Fibroblast of mammary gland (primary cell): ENCODE results near the gene TMEM59.
"Not testable (repeated sequence)": the region's sequence is repeated elsewhere in the genome, so short reads cannot be mapped to it uniquely, and the experiment has no call there.

Experiments
- DNase-seq: peaks from one replicate; pipeline ENCODE4 v3.0.0-alpha.2; 2010; ENCODE audit warnings: low read depth
- H3K4me3 ChIP-seq: 2 replicates; pipeline ENCODE4 v1.5.1; 2011; ENCODE audit warnings: low read depth, mild to moderate bottlenecking, low read length, moderate library complexity; ENCODE audit not compliant: control insufficient read depth
- CTCF ChIP-seq: conservative IDR thresholded peaks from 2 replicates; pipeline ENCODE4 v1.5.1; 2011; ENCODE audit warnings: low read depth, low read length, inconsistent platforms; ENCODE audit not compliant: control insufficient read depth, insufficient read depth

The TMEM59 gene

DNA sequence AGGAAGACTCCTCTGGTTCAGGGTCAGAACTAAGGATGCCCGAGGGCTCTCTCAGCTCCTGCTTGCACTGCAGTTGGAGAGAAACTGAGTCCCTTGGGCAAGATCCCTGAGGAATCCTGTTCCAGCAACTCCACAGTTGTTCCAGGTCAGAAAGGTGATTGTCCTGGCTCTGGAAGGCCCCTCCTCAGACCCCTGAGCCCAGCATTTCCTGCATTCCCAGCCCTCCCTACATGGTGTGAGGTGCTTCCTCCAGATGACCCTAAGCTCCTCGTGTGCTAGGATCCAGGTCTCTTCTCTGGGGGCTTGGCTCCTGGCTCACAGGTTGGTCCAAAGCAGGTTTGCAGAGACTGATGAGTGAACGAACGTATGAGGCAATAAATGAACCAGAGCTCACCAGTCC, 46.5 kb downstream of the TMEM59 start:
- H3K4me3 ChIP-seq: no peak overlapping the region
- no peak for DNase-seq
- TF ChIP-seq CTCF: no peak

GRCh38 chr1:54004481-54005049, 48.4 kb downstream of the TMEM59 start:
- DNase-seq: no peak
- TF ChIP-seq CTCF: no peak
- no peak overlapping the region for H3K4me3 ChIP-seq

DNA sequence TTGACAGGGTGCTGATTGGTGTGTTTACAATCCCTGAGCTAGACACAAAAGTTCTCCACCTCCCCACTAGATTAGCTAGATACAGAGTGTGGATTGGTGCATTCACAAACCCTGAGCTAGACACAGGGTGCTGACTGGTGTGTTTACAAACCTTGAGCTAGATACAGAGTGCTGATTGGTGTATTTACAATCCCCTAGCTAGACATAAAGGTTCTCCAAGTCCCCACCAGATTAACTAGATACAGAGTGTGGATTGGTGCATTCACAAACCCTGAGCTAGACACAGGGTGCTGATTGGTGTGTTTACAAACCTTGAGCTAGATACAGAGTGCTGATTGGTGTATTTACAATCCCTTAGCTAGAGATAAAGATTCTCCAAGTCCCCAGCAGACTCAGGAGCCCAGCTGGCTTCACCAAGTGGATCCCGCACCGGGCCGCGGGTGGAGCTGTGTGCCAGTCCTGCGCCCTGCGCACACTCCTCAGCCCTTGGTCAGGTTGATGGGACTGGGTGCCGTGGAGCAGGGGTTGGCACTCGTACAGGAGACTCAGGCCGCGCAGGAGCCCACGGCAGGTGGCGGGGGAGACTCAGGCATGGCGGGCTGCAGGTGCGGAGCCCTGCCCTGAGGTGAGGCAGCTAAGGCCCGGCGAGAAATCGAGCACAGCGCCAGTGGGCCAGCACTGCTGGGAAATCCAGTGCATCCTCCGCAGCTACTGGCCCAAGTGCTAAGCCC, 49.1 kb downstream of the TMEM59 start:
- H3K4me3 ChIP-seq, DNase-seq: not testable (repeated sequence)

DNA sequence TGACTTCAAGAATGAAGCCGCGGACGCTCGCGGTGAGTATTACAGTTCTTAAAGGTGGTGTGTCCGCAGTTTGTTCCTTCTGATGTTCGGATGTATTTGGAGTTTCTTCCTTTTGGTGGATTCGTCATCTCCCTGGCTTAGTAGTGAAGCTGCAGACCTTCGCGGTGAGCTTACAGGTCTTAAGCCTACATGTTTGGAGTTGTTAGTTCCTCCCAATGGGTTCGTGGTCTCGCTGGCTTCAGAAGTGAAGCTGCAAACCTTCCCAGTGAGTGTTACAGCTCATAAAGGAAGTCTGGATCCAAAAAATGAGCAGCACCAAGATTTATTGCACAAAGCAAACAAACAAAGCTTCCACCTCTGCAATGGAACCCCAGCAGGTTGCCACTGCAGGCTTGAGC, 49.8 kb downstream of the TMEM59 start:
- TF ChIP-seq CTCF: no peak
- no peak overlapping the region for H3K4me3 ChIP-seq
- no peak for DNase-seq

GRCh38 chr1:54002544-54003248, 50.3 kb downstream of the TMEM59 start:
- H3K4me3 ChIP-seq: no peak overlapping the region
- TF ChIP-seq CTCF: no peak
- DNase-seq: no peak

DNA sequence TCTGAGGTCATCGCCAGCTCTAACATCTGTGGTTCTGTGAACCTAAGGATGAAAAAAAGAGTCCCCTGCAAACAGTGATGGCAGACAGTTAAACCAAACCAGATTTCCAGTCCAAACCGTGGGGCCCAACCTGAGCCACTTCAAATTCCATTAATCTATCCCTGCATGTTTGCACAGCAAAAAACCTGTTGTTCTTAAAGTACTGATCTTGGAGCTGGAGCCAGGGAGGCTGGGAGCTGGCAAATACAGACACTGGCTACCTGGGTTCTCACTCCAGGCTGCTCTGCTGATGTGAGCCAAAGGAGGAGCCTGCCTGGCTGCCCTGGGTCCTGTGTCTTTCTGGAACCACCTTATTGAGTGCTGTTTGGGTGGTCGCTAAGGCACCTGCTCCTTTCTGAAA, 51.4 kb downstream of the TMEM59 start:
- no peak overlapping the region for H3K4me3 ChIP-seq
- TF ChIP-seq CTCF: no peak
- no peak for DNase-seq

GRCh38 chr1:53999920-54000319, 53.1 kb downstream of the TMEM59 start:
- DNase-seq: no peak
- TF ChIP-seq CTCF: no peak
- H3K4me3 ChIP-seq: no peak overlapping the region
